ENCODE results near the gene SCLY.

Gene SCLY

GRCh38 chr2:238127165-238128060, 66.6 kb downstream of the SCLY start:
- no peak for DNase-seq (ENCODE audit: low read depth, low spot score)

GRCh38 chr2:238128061-238128440, 67.2 kb downstream of the SCLY start:
- DNase-seq (ENCODE audit: low read depth, low spot score), result no peak

- no peak for DNase-seq (ENCODE audit: low read depth, low spot score)
Observed at GRCh38 chr2:238128534-238129001, 67.8 kb downstream of the SCLY start.

- no peak for DNase-seq (ENCODE audit: low read depth, low spot score)
Observed at GRCh38 chr2:238129166-238130010, 68.6 kb downstream of the SCLY start.

- no peak for DNase-seq (ENCODE audit: low read depth, low spot score)
Observed at GRCh38 chr2:238130111-238130695, 69.4 kb downstream of the SCLY start.

GRCh38 chr2:238130696-238131628, 70.2 kb downstream of the SCLY start:
- DNase-seq (ENCODE audit: low read depth, low spot score), result no peak

GRCh38 chr2:238131761-238132462, 71.1 kb downstream of the SCLY start:
- no peak for DNase-seq (ENCODE audit: low read depth, low spot score)

- no peak for DNase-seq (ENCODE audit: low read depth, low spot score)
Observed at GRCh38 chr2:238132463-238133450, 72.0 kb downstream of the SCLY start.

GRCh38 chr2:238133499-238134392, 72.9 kb downstream of the SCLY start:
- no peak for DNase-seq (ENCODE audit: low read depth, low spot score)

- DNase-seq (ENCODE audit: low read depth, low spot score), result no peak
Observed at GRCh38 chr2:238134393-238134785, 73.6 kb downstream of the SCLY start.

- no peak for DNase-seq (ENCODE audit: low read depth, low spot score)
Observed at GRCh38 chr2:238135601-238136150, 74.9 kb downstream of the SCLY start.

- no peak for DNase-seq (ENCODE audit: low read depth, low spot score)
Observed at GRCh38 chr2:238136820-238137537, 76.2 kb downstream of the SCLY start.

- DNase-seq (ENCODE audit: low read depth, low spot score), result no peak
Observed at GRCh38 chr2:238137885-238138284, 77.1 kb downstream of the SCLY start.

GRCh38 chr2:238138331-238139195, 77.8 kb downstream of the SCLY start, which contains the start of gene KLHL30:
Gene KLHL30 (plus strand): TSS chr2:238138668. CDS start chr2:238140755, 2,087 bp downstream.
- no peak for DNase-seq (ENCODE audit: low read depth, low spot score)

GRCh38 chr2:238139196-238140039, 78.6 kb downstream of the SCLY start:
- DNase-seq (ENCODE audit: low read depth, low spot score), result no peak
